SW 1271 (cell line): Measurements from ENCODE around the gene FAM13B.
"Not testable (repeated sequence)": the region's sequence is repeated elsewhere in the genome, so short reads cannot be mapped to it uniquely, and the experiment has no call there.

ENCODE experiments used
- DNase-seq, 2 experiments: peaks; one replicate each; lab custom pipeline; 2025; lab: John Stamatoyannopoulos, UW

Gene FAM13B

DNA sequence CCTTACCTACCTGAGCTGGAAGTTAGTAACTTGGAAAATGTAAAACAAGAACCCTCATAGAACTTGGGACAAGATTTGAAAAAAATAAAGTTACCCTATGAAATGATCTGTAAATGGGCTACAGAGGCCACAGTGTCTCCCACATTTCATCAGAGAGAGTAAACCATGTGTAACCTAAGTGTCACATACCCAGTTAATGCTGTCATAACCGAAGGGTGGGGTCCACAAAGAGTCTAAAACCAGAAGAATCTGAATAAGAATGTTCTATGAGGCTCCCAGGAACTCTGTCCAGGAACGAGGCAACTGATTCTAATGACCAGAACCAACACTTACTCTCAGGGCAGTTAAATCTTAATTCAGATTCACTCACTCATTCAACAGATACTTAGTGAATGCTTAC, 1.0 kb upstream of the FAM13B start:
- DNase-seq = peak; percentile 13 to 41

DNA sequence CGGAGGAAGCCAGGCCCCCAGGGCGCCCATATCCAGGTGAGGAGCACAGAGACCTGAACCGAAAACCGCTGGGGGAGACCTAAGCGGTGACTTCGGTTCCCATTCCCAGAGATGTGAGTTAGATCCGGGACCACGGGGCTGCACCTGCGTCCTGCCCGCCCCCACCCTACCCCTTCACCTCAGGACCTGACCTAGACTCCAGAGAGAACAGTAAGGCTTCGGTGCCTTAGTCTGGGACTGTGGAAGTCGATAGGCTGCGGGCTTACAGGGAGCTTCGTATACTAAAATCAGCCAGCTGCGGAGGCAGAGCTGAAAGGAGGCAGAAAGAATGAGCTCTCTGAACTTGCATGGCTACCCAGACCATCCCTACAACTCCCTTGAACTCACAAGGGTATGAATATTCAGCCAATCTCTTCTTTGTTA, 518 bp upstream of the FAM13B start:
- DNase-seq = peak in 1 of 2 experiments; percentile 48

DNA sequence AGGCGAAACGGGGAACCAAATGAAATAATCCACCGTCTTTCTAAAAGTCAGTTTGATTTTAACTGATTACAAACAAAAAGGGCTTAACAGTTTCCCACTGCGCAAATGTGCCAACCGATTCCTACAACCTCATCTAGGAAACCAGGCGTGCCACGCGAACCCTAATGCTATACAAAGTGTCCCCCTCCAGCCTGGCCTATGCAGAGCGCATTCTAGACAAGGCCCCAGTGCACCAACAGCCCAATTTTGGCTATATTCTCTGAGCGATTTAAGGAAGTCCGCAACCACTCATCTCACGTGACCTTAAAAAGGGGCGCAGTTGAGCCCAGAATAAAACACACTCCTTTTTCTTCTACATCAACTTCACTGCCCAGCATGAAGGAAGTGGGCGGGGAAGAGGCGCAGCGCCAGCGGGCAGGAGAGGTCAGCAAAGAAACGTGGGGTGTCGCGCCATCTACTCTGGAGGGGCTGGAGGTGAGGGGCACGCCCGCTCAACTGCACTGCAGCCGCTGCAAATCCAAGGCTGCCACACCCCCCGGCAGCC, 779 bp downstream of the FAM13B start:
- peak in 1 of 2 experiments; percentile 86 for DNase-seq

DNA sequence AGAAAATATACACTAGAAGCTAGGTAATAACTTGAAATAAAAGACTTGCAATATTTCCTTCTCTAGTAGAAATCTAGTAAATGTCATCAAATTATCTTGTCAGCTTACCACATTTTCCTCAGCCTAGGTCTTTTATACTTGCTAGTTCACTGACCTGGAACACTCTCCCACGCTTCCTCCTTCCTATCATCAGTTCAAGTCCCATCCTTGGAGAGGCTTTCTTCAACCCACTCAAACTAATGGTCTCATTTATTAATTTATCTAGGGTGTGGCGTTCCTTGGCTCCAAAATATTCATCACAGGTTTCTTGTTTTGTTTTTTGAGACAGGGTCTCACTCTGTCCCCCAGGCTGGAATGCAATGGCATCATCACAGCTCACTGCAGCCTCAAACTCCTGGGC, 2.9 kb downstream of the FAM13B start:
- DNase-seq = no peak

DNA sequence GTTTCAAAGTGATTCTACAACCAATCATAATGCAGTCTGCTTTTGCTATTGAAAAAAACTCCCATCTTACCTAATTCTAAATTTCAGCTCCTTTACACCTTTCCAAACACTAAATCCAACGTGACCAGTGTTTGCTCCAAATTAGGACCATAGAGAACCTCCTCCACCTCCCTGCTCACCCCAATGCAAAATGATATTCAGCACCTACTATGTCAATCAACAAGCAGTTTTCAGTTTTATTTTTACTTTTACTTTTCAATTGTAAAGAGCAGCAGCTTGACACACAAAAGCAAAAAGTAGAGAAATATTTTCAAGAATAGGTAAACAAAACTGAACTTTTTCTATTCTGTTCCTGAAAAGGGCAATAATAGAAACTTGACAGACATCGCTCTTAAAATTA, 3.4 kb downstream of the FAM13B start:
- DNase-seq = no peak

DNA sequence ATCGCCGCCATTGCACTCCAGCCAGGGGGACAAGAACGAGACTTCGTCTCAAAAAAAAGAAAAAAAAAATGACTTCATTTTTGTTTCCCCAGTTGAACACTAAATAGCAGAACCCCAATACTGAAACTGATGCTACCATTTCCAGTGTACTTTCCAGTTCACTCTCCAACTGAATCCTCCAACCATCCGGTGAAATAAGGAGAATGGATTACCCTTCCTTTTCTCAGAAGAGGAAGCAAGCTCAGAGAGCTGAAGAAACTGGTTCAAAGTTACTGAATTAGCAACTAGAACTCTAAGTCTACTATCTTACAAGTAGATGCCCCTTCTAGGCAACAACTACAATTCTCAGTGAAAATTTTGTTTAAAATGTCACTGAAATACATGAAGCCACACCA, 3.9 kb downstream of the FAM13B start:
- DNase-seq = no peak

DNA sequence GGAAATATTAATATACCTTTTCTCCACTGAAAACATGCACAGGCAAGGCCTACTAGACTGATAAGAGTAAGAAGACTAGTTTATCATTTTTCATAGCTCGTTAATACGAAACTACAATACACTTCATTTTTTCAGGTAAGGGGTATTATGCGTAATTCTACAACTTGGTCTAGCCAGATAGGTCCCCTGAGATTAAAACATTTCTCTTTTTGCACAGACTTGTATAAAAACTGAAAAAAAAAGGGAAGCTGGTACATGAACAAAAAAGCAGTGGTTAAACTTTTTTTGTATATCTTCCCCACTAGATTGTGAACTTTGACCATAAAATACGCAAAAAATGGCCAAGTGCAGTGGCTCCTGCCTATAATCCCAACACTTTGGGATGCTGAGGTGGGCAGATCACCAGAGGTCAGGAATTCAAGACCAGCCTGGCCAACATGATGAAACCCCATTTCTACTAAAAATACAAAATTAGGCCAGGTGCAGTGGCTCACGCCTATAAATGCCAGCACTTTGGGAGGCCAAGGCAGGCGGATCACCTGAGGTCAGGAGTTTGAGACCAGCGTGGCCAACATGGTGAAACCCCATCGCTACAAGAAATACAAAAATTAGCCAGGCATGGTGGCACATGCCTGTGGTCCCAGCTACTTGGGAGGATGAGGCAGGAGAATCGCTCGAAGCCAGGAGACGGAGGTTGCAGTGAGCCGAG, 4.5 kb downstream of the FAM13B start:
- DNase-seq = not testable (repeated sequence)

DNA sequence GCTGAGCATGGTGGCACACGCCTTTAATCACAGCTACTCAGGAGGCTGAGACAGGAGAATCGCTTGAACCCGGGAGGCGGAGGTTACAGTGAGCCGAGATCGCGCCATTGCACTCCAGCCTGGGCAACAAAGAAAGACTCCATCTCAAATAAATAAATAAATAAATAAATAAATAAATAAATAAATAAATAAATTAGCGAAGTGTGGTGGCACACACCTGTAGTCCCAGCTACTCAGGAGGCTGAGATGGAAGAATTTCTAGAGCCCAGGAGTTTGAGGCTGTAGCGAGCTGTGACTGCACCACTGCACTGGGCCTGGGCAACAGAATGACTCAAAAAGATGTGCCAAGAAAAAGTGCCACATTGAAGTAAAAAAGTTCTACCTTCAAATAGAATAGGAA, 6.1 kb downstream of the FAM13B start:
- DNase-seq = not testable (repeated sequence)

DNA sequence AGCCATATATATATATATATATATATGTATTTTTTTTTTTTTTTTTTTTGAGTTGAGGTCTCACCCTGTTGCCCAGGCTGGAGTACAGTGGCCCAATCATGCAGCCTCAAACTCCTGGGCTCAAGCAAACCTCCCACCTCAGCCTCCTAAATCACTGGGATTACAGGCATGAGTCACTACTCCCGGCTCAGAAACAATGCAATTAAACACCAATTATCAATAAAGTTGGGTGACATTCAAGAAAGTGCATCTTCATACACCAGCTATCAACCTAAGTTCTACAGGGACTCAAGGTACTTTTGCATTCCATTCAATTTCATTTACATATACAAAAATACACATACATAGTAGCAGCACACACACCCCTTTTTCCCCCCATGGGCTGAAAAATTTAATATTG, 7.6 kb downstream of the FAM13B start:
- no peak for DNase-seq

DNA sequence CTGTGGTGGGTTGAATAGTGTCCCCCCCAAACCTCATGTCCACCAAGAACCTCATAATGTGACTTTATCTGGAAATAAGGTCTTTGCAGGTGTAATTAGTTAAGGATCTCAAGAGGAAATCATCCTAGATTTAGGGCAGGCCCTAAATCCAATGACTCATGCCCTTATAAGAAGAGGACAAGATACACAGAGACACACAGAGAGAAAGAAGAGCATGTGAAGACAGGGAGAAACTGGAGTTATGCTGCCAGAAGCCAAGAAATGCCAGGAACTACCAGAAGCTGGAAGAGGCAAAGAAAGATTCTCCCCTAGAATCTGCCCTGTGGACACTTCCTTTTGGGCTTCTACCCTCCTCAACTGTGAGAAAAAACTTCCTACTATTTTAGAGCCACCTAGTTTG, 8.8 kb downstream of the FAM13B start:
- DNase-seq = no peak

DNA sequence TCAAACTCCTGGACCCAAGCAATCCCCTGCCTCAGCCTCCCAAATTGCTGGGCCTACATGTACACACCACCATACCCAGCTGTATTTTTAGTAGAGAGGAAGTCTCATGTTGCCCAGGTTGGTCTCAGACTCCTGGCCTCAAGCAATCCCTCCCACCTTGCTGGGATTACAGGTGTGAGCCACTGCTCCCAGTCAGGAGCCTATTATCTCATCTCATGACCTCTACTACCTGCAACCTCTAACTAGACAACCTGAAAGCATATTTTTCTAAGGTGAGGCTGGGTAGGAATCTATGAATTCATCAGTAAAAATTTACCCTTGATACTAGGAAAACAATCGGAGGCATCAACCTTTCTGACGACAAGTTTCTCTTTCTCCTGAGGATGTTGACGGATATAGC, 10.0 kb downstream of the FAM13B start:
- no peak for DNase-seq

DNA sequence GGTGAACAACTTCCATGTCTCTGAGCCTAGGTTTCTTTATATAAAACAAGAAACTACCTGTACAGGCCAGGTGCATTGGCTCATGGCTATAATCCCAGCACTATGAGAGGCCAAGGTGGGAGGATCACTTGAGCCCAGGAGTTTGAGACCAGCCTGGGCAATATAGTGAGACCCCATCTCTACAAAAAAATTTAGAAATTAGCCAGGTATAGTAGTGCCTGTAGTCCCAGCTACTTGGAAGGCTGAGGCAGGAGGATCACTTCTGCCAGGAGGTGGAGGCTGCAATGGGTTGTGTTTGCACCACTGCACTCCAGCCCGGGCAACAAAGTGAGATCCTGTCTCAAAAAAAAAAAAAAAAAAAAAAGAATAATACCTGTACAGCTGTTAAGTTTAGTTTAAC, 11.1 kb downstream of the FAM13B start:
- DNase-seq = no peak

DNA sequence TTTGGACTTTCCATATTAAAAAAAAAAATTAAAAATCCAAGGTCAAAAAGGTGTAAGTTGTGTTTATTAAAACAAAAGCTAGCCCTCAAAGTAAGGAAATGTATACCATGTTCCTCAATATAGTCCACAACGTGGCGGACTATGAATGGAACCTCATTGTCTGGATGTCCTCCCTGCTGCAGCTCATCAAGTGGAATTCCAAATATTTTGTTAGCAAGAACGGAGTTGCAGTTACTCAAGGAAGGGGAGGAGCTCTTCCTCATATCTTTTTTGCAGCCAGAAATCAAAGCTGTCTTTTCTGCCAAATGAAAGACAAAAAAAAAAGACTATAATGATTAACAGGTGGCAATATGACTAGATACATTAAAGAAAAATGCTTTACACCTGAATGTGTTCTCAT, 14.0 kb downstream of the FAM13B start:
- DNase-seq = no peak

DNA sequence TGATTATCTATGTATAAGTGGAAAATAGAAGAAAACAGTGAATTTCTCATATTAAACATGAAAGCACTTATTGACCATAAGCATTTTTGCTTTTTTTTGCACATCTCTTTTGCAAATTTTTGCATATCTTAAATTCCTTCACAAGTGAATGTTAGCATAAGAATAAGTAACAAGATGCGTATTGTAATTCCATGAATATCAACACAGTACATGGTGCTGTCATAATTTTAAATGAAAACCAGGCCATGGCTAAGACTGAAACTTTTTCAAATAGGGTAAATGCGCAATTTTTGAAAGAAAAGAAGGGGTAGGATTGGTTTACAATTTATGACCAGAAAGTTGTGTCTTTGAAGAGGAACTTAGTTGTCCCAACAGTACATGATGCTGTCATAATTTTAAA, 17.0 kb downstream of the FAM13B start:
- DNase-seq = no peak

DNA sequence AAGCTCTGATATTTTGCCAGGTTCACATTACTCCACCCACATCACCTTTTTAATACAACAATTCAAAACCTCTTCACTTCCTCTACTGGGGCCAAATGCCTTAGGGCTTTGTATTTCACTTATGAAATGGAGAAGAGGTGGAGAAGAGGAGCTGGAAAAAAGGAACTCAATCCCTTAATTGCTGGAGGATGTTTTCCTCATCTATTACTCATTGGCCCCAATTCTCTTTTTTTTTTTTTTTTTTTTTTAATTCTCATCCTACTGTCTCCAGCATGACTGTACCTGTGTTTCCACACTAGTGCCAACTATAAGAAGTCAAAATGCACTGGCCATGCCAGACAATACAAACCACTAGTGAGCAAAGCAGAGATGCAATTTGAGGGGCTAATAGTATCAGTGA, 20.9 kb downstream of the FAM13B start:
- DNase-seq = no peak

DNA sequence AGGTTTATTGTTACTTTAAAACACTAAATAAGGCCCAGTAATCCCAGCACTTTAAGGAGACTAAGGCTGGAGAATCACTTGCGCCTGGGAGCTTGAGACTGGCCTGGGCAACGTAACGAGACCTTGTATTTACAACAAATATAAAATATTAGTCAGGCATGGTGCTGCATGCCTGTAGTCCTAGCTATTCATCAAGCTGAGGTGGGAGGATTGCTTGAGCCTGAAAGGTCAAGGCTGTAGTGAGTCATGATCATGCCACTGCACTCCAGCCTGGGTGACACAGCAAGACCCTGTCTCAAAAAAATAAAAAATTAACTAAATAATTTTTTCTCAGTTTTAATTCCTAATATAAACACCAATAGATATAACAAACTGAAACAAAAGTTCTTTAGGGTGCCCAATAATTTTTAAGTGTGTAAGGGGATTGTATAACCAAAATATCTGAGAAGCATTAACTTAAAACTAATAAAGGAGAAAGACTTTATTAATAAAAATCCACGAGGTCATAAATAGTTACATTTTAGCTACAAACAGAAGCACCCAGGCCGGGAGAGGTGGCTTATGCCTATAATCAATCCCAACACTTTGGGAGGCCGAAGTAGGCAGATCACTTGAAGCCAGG, 32.7 kb downstream of the FAM13B start:
- DNase-seq = no peak

DNA sequence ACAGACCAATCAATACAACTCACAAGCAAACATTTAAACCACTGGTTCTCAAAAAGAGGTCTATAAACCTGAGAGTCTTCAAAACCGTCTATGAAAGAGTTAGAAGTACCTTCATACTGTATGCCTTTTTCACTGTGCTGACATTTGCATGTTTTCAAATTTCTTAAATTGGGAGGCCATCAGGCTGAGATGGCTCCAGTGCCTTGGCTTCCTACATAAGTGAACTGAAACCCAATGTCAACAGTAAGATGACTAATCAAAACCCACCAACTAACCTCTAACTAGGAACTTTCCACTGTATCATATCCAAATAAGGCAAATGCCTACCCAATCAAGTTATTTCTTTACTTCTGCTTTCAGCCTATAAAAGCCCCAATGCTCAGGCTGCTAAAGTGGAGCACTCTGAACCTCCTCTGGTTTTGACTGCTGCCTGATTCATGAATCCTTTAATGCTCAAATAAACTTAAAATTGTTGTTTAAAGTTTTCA, 35.1 kb downstream of the FAM13B start:
- no peak for DNase-seq

DNA sequence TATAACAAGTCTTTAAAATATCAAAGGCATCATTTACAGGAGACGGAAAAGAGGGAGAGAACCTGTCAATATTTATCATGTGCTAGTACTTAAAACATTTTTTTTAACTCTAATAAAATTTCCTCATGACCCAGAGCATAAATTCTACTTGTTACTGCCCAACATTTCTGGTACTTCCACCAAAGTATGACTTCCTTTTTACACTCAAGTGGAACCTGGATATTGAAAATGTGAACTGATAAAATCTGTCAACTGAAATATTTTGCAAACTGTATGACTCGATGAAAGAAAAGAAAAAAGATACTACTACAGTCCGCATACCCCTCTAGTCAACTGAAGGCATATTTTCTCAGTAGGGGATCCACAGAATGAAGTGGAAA, 37.1 kb downstream of the FAM13B start:
- no peak for DNase-seq

DNA sequence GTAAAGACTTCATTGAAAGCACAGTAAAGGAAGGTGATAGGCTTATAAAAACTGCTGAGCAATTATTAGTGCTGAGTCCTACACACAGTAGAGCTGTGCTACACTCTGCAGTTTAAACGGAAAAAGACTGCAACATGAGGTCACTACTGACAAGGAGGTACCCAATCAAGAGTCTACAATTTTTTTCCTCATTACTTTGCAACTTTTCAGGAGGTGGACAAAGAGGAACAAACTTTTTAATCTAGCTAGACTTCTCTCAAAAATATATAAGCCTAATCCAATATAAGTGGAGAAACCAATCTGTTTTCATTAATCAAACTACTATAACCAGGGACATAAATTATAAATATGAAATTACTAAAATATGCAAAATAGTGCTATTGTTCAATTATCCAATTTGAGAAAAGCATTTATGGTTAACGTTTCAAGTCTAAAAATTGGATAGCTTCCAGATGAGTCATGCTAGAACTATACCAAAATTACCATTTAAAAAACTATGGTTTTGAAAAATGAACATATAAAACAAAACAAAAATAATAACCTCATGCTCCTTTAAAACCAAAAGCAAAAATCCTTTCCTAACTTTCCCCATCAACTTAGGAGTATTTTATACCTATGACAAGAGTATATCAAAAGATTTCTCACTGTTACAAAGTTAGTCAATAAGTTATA, 37.7 kb downstream of the FAM13B start:
- peak in 1 of 2 experiments; percentile 30 for DNase-seq

DNA sequence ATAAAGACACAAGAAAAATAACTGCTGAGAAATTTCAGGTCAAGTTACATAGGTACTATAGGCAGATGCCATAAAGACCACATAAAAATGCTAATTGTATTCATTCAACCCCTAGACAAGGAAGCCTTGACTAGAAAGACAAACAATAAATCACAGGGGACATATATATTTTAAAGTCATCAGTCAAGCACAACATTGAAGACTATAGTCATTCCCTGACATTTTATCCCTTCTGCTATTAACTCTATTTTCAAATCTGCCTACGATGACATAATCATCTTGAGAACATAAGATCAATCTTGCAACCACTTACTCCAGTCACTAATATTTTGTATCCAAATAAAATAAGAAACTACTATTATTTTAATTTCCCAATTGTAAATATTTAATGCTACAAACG, 38.3 kb downstream of the FAM13B start:
- DNase-seq = no peak

DNA sequence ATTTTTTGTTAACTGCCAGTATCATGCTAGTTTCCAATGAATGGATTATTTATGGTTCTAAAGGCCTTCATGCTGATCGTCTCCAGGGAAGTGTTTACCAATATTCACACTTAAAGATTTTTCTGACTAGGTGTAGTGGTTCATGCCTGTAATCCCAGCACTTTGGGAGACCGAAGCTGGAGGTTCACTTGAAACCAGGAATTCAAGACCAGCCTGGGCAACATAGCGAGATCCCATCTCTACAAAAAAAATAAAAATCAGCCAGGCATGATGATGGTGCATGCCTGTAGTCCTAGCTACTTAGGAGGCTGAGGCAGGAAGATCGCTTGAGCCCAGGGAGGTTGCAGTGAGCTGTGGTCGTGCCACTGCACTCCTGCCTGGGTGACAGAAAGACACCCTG, 43.5 kb downstream of the FAM13B start:
- DNase-seq = no peak

DNA sequence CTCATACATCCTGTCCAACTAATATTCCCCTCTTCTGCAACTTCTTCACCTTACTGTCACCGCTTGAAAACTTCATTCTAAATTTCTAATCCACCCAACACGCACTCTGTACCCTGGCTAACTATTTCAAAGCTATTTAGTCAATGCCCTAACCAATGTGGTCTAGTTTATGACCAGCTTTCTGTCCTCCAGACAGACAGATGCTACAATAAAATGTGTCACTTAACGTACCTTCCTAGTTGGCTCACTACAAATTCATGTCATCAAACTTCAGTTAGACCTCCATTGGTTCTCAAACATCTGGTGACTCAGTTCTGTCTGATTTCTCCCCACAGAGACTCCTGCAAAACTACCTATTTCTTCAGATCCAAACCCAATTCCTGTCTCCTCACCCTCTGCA, 57.7 kb downstream of the FAM13B start:
- DNase-seq = no peak

DNA sequence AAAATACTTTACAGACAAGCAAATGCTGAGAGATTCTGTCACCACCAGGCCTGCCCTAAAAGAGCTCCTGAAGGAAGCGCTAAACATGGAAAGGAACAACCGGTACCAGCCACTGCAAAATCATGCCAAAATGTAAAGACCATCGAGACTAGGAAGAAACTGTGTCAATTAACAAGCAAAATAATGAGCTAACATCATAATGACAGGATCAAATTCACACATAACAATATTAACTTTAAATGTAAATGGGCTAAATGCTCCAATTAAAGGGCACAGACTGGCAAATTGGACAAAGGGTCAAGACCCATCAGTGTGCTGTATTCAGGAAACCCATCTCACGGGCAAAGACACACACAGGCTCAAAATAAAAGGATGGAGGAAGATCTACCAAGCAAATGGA, 62.5 kb downstream of the FAM13B start:
- DNase-seq = not testable (repeated sequence)
